DMS114 treated with DMSO at 0.1 percent for 48 hours (cell line): ENCODE results near the gene LIPA.
"Not testable (repeated sequence)": the region's sequence is repeated elsewhere in the genome, so short reads cannot be mapped to it uniquely, and the experiment has no call there.

Experiments
- DNase-seq: peaks from one replicate; lab custom pipeline; 2025; ENCODE audit not compliant: unreplicated experiment; lab: John Stamatoyannopoulos, UW

Gene LIPA

DNA sequence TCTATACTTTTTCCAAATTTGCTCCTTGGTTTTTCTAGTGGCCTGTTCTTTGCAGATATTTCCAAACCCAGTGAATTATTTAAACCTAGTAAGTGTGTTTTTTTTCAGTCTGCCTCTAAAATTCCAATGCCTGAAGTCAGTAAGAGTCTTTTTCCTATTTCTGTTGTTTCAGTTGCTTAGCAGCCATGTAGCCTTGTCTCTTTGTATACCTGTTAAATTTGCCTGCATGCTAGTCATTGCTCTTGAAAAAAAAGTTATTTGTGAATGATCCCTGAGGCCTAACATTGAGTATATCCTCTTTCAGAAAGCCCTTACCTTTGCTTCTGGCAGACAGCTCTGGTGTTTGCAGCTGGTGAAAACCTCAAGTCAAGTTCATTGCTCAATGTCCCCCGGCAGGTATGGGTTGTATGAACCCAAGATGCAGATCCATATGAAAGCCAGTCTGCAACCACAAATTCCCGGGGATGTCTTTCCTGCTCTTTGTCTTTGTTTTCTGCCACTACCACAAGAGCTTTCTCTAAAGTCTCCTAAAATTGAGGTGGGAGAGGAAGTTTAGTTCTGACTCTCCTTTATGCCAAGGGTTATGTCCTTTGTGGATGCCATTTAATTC, 80.2 kb downstream of the LIPA start:
- DNase-seq, result no peak

DNA sequence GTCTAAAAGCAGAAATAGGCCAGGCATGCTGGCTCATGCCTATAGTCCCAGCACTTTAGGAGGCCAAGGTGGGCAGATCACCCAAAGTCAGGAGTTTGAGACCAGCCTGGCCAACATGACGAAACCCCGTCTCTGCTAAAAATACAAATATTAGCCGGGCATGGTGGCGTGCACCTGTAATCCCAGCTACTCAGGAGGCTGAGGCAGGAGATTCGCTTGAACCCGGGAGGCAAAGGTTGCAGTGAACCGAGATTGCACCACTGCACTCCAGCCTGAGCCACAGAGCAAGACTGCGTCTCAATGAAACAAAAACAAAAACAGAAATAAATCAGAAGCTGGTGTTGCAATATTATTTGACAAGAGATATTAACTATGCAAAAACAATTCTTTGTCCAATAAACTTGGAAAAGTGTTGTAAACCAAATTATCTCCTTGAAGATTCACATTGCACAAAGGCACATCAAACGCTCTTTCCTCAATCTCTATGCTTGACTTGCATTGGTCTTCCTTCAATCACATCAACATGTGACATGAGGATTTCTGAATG, 83.1 kb downstream of the LIPA start:
- DNase-seq, result not testable (repeated sequence)

DNA sequence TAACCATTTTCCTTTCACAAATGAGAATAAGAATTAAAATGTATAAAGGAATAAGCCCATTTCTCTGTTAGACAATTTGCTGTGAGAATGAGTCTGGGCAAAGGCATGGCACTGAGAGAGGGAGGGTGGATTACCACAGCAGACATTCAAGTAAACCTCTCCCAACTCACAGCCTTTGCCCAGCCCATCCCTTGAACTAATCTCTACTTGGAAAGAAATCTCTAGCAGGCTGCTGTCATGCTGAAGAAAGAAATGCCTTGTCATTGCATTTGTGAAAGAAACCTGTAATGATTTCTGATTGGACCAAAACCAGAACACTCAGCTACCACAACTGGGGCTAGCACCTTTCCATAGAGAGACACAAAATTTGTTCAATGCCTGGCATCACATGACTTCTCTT, 83.7 kb downstream of the LIPA start:
- DNase-seq, result no peak

DNA sequence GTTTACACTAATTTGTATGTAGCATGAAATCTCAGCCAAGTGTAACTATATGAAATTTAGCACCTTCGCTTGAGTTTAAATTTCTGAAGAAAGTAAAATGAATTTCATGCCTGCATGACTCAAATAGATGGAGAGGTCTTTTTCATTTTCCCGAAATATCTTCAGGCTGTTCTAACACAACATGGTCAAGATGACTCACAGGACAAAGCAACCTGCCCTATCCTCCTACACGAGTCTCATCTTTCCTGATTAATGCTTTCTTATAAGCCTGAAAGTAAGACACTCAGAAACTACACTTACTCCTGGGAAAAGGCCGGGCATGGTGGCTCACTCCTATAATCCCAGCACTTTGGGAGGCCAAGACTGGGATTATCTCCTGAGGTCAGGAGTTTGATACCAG, 85.7 kb downstream of the LIPA start:
- no peak for DNase-seq

GRCh38 chr10:89164920-89165319, 86.7 kb downstream of the LIPA start:
- no peak for DNase-seq

GRCh38 chr10:89164080-89164479, 87.5 kb downstream of the LIPA start:
- DNase-seq, result no peak
